Left renal cortex interstitium (tissue), 4 donors: ENCODE measurements around the gene MTX1. TPM values are rescaled to one million over a fixed set of nuclear protein-coding genes. Genes with fewer than 3 reads are reported as not detected.

ENCODE experiments used
- DNase-seq, 4 donors: peaks; one replicate each; pipeline ENCODE4 v3.0.0-alpha.2; 2013; ENCODE audit warnings: low read depth in 4 of 4, low spot score in 2 of 4, missing footprints in 1 of 4
- polyA plus RNA-seq, 4 donors: library from polyadenylated mRNA; unstranded; fragments of 120-200 nt; gene quantifications; one replicate each; pipeline ENCODE4 v1.2.1, GENCODE V29; 2013; ENCODE audit not compliant: insufficient read length in 4 of 4

Gene MTX1
- polyA plus RNA-seq, 4 donors, result 38.3 to 49.0 (median 44.8) TPM

DNA sequence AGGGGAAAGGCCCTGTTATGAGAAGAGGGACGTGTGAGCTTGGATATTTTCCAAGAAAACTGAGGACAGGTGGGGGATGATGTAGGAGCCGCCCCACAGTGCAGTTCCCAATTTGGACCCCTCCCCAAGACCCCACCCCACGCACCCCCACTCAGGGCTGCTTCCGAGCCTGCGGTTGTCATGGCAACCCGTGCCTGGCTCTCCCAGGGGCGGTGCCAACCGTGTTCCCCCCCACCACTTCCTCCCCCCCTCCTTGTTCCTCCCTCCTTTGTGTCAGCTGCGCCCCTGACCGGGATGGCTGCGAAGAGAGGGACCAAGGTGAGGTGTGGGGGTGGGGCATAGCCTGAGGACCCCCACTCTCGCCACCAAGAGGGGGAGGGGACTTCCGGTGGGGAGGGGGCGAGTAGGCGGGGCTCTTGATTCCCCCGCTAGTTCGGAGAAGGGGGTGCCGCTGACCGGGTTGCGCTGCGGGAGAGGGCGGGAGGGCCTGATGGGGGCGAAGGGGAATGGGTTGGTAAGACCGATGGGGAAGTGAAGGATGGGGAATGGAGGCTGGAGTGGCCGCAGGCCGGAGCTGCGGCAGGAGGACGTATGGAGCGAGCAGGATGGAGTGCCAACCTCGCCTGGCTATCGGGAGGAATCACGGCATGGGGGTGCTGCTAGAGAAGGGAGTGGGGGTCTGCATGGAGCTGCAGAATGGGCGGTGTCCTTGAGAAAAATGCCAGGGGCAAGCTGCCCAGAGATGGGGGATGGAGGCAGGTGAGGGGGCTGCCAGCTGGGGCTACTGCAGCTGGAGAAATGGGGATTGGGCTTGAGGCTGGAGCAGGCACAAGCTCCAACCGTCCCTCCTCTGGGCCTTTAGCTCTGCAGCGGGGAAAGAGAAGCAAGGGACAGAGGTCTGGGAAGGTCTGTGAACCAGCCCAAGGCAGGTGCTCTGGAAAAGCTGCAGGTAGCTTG lies 33.9 kb upstream of the MTX1 start:
- no peak for DNase-seq

DNA sequence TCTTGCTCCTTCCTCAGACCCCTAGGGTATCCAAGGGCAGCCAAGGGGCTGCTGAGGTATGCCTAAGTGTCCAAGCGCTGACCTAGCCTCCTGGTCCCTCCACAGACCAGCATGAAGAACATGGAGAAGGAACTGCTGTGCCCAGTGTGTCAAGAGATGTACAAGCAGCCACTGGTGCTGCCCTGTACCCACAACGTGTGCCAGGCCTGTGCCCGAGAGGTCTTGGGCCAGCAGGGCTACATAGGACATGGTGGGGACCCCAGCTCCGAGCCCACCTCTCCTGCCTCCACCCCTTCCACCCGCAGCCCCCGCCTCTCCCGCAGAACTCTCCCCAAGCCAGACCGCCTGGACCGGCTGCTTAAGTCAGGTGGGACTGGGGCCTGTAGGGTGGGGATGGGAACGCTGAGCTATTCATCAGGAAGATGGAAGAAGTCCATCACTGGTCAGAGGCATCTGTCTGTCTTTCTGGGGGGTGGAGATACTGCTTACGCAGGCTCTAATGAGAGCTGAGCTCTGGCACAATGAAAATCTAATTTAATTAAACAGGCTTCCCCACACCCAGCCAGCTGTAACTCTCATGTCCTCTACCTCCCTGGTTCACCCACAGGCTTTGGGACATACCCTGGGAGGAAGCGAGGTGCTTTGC lies 33.1 kb upstream of the MTX1 start:
- DNase-seq, result no peak

DNA sequence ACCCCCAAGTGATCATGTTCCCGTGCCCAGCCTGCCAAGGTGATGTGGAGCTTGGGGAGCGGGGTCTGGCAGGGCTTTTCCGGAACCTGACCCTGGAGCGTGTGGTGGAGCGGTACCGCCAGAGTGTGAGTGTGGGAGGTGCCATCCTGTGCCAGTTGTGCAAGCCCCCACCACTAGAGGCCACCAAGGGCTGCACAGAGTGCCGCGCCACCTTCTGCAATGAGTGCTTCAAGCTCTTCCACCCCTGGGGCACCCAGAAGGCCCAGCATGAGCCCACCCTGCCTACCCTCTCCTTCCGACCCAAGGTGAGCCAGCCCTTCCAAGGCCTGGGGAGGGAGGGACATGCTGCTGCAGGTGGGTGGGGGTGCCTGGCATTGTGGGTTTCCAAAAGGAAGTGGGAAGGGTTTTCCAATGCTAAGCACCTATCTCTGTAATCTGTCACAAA lies 32.5 kb upstream of the MTX1 start:
- DNase-seq, result no peak

DNA sequence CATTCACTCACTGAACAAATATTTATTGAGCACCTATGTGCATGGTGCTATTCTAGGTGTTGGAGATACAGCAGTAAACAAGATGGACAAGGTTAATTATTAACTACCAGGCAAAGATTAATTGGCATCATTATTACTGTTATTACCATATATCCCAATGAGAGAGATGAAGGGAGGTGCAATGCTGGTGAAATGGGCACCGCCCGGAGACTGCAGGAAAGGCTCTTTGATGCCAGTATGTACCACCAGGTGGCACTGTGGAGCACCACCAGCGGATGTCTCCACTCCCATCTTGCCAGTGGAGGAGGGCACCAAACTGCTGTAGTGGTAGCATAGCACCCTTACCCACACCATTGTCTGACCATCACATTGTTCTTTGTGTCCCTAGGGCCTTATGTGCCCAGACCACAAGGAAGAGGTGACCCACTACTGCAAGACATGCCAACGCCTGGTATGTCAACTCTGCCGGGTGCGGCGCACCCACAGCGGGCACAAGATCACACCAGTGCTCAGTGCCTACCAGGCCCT lies 31.9 kb upstream of the MTX1 start:
- no peak for DNase-seq

DNA sequence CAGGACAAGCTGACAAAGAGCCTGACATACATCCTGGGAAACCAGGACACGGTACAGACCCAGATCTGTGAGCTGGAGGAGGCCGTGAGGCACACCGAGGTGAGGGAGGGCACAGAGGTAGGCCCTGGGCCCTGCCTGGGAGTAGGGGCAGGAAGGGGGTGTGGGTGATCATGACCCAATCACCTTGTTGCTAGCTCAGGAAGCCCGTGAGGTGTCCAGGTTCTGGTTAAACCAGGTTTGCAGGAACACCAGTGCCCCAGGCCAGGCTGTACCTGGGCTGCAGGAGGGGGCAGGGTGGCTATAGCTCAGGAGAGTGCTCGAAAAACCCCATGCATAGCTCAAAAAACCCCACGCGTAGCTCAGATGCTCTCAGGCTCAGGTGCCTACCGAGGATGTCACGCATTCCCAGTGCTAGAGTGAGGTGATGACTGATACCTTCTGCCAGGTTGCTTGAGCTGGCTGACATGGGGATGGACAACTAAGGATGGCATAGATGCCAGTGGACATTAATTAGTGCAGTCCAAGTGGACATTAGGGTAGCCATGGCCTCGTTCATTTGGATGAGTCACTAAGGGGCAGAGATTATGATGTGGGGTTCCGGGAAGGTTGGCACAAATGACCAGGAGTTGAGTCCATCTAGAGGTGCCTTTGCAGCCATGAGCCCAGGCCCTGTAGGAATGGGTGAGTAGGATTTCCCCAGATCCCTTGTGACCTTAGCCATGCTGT lies 31.1 kb upstream of the MTX1 start:
- no peak for DNase-seq

DNA sequence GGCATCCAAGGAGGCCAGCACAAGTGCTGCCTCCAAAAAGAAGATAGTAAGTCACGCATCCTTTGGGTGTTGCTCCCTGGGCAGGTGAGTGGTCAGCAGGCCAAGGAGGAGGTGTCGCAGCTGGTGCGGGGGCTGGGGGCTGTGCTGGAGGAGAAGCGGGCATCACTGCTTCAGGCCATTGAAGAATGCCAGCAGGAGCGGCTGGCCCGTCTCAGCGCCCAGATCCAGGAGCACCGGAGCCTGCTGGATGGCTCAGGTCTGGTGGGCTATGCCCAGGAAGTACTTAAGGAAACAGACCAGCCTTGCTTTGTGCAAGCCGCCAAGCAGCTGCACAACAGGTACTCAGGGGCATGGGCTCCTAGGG lies 30.6 kb upstream of the MTX1 start:
- no peak for DNase-seq

DNA sequence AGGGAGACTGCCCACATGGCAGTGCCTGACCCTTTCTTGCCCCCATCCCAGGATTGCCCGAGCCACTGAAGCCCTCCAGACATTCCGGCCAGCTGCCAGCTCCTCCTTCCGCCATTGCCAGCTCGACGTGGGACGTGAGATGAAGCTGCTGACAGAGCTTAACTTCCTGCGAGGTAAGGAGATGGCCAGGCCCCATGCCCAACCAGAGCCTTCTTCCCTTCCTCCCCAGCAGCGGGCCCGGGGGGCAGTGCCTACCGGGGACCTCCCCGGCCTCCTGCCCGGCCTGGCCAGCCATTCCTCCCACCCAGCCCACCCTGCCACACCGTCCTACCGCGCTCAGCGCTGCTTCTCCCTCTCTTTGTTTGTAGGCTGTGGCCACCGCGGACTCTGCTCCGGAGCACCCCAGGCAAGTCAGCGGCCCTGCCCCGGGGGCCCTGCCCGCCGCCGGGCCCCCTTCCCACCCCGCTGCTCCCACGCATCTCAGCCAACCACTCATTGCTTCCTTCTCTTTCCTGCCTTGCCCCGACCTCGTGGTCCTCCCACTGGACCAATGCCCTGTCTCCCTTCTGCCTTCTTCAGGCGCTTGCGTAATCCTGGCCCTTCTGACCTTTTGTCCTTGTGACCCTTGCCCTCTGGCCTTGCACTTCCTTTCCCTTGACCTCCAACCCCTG lies 29.9 kb upstream of the MTX1 start:
- DNase-seq, result no peak

DNA sequence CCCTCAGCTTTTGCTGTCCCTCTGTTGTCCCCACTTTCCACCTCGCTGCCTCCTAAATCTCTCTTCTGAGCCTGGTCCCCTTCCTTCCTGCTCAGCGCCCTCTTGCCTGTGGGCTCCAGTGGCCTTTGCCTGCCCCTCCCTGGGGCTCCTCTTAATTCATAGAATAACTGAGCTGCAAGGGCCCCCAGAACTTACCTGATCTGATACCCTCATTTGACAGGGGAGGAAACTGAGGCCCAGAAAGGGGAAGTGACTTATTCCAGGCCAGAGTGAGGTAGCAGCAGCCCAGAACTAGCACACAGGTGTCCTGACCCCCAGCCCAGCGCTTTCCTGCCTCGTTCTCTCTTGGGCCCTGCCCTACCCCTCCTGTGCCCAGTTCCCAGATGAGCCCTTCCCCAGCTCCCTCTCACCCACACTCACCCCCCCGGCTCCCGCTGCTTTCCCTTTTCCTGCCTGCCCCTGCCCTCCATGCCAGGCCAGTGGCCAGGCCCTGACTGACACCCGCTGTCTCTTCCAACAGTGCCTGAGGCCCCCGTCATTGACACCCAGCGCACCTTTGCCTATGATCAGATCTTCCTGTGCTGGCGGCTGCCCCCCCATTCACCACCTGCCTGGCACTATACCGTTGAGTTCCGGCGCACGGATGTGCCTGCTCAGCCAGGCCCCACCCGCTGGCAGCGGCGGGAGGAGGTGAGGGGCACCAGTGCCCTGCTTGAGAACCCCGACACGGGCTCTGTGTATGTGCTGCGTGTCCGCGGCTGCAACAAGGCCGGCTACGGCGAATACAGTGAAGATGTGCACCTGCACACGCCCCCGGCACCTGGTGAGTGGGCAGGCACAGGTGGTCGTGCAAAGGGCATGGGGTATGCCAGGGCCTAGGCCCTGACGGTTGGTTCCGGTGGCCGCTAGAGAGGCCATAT lies 29.1 kb upstream of the MTX1 start:
- DNase-seq, result no peak

DNA sequence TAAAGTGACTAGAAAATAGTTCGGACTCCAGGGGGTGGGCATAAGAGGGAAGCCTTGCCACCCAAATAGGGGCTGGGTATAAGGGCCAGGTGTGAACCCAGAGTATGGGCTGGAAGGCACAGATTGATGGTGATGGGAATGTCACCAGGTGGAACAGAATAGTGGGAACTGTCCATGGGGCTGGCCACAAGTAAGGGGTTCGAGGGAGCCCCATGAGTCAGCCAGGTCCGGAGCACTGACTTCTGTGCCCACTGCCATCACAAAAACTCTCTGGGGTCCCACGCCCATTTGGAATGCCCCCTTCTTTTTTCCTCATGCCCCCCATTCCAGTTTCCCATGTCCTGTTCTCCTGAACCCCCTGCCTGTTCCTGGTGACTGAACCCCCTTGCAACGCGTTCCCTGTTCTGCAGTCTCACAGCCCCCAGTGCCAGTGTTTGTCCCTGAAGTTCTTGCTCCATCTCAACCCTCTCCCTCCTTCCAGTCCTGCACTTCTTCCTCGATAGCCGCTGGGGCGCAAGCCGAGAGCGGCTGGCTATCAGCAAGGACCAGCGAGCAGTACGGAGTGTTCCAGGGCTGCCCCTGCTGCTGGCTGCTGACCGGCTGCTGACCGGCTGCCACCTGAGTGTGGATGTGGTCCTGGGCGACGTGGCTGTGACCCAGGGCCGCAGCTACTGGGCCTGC lies 27.0 kb upstream of the MTX1 start:
- DNase-seq, result no peak

DNA sequence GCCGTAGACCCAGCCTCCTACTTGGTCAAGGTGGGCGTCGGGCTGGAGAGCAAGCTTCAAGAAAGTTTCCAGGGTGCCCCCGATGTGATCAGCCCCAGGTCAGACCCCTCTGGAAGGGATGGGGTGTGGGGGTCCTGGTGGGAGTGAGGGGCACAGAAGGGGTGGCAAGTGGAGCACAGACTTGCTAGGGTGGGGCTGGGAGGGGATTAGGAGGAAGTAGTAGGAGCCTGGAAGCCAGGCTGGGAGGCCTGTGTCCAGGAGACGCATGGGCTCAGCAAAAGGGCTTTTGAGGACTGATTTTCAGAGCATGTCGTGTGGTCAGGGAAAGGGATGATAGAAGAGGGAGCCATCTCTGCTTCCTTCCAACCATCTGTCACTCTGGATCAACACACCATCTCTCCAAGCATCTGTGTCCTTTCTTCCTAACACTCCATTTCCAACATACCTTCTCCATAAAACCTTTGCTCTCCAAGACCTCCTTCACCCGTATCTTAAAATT lies 26.4 kb upstream of the MTX1 start:
- no peak for DNase-seq

DNA sequence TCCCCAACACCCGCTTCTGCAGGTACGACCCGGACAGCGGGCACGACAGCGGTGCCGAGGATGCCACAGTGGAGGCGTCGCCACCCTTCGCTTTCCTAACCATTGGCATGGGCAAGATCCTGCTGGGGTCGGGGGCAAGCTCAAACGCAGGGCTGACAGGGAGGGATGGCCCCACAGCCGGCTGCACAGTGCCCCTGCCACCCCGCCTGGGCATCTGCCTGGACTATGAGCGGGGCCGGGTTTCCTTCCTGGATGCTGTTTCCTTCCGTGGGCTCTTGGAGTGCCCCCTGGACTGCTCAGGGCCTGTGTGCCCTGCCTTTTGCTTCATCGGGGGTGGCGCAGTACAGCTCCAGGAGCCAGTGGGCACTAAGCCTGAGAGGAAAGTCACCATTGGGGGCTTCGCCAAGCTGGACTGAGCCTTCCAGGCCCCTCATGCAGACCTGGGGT lies 24.7 kb upstream of the MTX1 start:
- DNase-seq, result no peak

DNA sequence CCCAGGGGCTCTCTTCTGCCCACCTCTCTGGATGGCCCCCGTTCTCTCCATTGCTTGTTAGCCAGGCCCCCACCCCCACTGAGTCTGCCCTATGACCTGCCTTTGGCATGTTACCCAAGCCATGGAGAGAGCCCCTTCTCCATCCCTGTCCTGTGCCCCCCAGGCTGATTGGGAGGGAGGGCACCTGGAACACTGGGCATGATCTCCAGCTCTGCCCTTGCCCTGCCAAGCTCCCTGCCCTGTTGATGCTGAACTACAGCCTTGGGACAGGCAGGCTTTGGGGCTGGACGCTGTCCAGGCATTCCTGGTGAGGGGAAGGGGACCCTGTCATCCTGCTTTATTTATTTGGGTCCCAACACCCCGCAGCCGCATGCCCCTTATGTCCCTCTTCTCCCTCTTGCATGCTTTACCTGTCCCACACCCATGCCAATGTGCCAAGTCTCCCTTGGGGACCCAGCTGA lies 24.1 kb upstream of the MTX1 start:
- no peak for DNase-seq

DNA sequence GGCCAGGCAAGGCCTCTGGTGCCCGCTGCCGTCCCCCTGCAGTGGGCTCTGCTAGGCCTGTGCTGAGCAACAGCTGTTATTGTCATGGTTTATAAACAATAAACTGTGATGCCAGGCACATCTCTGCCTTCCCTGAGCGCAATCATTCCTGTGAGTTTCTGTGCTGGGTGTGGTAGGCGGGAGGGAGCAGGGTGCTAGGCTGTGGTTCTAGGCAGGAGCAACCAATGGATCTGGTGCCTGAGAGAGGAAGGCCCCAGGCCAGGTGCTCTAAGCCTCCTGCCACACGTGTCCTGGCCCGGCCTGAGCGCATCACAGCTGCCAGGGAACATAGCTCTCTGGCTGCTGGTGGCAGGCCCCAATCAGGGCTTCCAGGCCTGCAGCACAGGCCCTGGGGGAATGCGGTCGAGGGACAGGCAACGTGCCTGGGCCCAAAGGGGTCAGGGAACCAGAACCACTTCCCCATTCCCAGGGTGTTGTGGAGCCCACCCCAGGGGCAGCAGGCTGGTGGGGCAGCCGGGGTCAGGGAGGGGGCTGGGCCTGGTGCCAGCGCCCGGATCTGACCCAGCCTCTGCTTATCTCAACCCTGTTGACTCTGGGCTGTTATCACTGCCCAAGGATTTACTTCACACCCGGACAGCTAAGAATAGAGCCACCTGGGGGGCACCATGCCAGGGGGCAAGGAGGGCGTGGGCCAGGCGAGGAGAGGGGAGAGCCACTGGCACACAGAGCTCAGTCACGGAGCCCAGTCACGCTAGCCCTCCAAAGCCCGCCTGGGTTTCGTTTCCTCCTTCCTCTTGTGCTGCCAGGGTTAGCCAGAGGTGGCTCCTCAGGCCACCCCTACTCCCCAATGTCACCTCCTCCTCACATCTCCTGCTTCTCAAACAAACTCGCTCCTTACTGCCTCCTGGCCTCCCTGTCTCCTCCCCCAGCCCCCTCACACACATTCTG lies 23.4 kb upstream of the MTX1 start:
- no peak for DNase-seq

DNA sequence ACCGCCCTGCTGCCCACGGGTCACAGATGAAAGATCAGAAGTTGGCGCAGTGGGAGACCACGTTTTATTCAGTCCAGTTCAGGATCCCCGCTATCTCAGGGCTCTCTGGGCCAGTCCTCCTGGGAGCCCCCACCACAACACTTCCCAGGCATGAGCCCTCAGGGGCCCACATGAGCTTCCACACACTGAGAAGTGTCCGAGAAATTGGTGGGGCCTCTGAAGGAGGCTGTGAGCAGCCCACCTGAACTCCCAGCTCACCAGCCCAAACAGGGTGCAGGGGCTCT lies 22.8 kb upstream of the MTX1 start:
- no peak for DNase-seq

DNA sequence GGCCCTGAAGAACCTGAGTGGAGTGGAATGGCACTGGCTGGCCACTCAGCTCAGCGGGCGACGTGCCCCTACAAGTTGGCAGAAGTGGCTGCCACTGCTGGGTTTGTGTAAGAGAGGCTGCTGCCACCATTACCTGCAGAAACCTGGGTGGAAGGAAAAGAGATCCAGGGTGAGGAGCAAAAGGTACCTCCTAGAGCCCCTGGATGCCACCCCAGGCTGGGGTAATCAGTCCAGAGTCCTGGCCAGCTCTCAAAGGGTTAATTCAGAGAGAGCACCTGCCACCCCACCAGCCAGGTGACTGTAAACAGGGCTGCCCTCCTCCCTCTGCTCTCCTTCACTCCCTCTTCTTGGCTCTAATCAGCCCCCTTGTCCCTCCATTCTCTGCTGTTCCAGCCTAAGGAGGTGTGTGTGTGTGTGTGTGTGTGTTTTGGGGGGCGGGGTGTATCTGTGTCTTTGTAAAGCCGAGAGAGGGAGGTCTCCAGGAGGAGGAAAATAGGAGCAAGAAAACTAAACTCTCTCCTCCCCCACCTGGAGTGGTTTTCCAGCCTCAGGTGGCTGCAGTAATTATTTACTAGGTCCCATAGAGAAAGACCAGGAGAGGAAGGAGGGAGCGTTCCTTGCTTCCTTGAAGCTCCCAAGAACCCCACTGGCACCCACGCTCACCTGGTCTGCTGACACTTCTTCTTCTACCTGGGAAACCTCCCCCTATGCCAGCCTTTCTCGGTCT lies 22.3 kb upstream of the MTX1 start:
- no peak for DNase-seq

DNA sequence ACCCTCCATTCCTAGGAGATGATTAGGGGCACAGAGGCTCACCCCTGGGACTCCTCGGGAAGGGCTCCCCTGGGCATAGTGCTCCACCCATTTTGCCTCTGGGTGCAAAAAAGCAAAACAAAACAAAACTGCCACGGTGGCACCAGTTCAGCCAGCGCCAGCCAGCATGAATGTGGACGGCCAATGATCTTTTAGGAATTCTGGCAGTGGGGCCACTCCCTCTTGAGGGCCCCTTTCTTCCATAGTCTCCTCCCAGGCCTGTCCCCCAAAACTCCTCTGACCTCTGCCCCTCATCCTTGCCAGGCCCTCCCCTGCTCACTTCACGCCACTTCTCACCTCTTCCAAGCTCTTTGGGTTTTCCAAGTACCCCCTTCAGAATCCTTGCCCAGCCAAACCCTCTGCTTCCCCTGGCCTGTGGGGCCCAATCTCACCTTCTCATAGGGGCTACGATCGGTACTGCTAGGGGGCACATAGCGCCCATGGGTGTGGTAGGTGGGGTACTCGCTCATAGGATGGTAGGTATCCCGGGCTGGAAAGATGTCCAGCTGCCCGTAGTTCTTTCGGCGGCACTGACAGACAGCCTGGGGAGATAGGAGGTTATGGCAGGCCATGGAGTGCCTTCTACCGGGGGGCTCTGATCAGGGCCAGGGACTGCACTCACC lies 21.6 kb upstream of the MTX1 start:
- no peak for DNase-seq
